Mesothelial cell of epicardium (in vitro differentiated cells): Measurements from ENCODE around the gene BDH2. TPM values are rescaled to one million over a fixed set of nuclear protein-coding genes. Genes with fewer than 3 reads are reported as not detected.

Experiments
- DNase-seq, 2 experiments: peaks; one replicate each; pipeline ENCODE4 v3.0.0; 2021; ENCODE audit warnings: low spot score in 2 of 2; ENCODE audit not compliant: unreplicated experiment in 2 of 2
- H3K27ac Mint-ChIP-seq: 2 replicates; pipeline ENCODE4 v1.8.0; 2021; ENCODE audit warnings: mixed read lengths
- H3K27me3 Mint-ChIP-seq: 2 replicates; pipeline ENCODE4 v1.8.0; 2021; ENCODE audit warnings: low read depth, mixed read lengths
- H3K36me3 Mint-ChIP-seq: 2 replicates; pipeline ENCODE4 v1.8.0; 2021; ENCODE audit warnings: mixed read lengths
- H3K4me1 Mint-ChIP-seq: 2 replicates; pipeline ENCODE4 v1.8.0; 2021; ENCODE audit warnings: mixed read lengths
- H3K4me3 Mint-ChIP-seq: 2 replicates; pipeline ENCODE4 v1.8.0; 2021; ENCODE audit warnings: mild to moderate bottlenecking, moderate library complexity, mixed read lengths
- H3K9me3 Mint-ChIP-seq: 2 replicates; pipeline ENCODE4 v1.8.0; 2021; ENCODE audit warnings: mixed read lengths
- total RNA-seq: library from RNA; stranded (reverse); gene quantifications from 3 replicates; pipeline ENCODE4 v1.2.1, GENCODE V29; 2021
- TF ChIP-seq, protein P1 (sequence below): fragments of 200-600 bp; sonication (generic); IDR thresholded peaks from one replicate; pipeline ENCODE4 v1.5.0; 2021; ENCODE audit warnings: antibody characterized with exemption; ENCODE audit not compliant: unreplicated experiment

Gene BDH2
- total RNA-seq, 1 donor from 2014 or later: 102 TPM

DNA sequence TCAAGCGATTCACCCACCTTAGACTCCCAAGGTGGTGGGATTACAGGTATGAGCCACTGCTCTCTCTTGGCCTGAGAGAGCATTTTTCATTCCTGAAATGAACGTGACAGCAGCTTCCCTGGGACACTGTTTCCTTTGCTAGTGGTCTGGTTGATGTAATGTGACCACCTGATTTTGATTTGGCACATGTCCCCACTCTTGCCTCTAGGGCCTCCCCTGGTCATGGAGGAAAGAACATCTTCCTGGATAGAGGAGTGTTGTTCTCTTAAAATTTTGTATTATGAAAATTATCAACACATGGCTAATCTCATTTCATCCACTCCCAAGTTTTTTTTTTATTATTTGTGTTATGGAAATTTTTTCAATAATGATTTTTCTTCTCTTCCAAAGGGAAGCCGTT lies 46.9 kb downstream of the BDH2 start:
- H3K4me1 Mint-ChIP-seq: no peaks in the 10 kb centered on the region
- peaks cover 5% of the 10 kb centered on the region for H3K36me3 Mint-ChIP-seq
- H3K27me3 Mint-ChIP-seq: no peaks in the 10 kb centered on the region
- no peak for DNase-seq
- H3K4me3 Mint-ChIP-seq: no peak overlapping the region
- H3K27ac Mint-ChIP-seq: no peak overlapping the region
- TF ChIP-seq, protein P1, sequence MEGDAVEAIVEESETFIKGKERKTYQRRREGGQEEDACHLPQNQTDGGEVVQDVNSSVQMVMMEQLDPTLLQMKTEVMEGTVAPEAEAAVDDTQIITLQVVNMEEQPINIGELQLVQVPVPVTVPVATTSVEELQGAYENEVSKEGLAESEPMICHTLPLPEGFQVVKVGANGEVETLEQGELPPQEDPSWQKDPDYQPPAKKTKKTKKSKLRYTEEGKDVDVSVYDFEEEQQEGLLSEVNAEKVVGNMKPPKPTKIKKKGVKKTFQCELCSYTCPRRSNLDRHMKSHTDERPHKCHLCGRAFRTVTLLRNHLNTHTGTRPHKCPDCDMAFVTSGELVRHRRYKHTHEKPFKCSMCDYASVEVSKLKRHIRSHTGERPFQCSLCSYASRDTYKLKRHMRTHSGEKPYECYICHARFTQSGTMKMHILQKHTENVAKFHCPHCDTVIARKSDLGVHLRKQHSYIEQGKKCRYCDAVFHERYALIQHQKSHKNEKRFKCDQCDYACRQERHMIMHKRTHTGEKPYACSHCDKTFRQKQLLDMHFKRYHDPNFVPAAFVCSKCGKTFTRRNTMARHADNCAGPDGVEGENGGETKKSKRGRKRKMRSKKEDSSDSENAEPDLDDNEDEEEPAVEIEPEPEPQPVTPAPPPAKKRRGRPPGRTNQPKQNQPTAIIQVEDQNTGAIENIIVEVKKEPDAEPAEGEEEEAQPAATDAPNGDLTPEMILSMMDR: no peak
- no peaks in the 10 kb centered on the region for H3K9me3 Mint-ChIP-seq

DNA sequence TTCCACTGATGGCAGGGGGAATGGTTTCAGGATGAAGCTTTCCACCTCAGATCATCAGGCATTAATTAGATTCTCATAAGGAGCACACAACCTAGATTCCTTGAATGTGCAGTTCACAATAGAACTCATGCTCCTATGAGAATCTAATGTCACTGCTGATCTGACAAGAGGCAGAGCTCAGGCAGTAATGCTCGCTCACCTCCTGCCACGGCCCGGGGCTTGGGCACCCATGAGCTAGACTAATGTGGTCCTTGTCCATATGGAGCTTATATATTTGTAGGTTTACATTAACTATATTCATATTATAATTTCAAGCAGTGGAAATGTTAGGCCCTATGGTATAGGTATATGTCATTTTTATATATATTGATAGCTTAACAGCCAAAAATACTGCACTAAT lies 47.5 kb downstream of the BDH2 start:
- Mint-ChIP-seq H3K27ac (no peak overlapping the region), H3K4me3 (no peak overlapping the region)

GRCh38 chr4:103050736-103051436 lies 48.7 kb downstream of the BDH2 start:
- TF ChIP-seq, protein P1: no peak
- Mint-ChIP-seq H3K4me3 (no peak overlapping the region), H3K27me3 (no peaks in the 10 kb centered on the region), H3K4me1 (peaks cover under 1% of the 10 kb centered on the region), H3K9me3 (no peaks in the 10 kb centered on the region), H3K36me3 (peaks cover 8% of the 10 kb centered on the region), H3K27ac (no peak overlapping the region)
- DNase-seq: no peak

More for the DNA sequence above, 47.5 kb downstream of the BDH2 start:
- Mint-ChIP-seq H3K4me1 (no peaks in the 10 kb centered on the region), H3K27me3 (no peaks in the 10 kb centered on the region), H3K9me3 (no peaks in the 10 kb centered on the region), H3K36me3 (peaks cover 7% of the 10 kb centered on the region)
- TF ChIP-seq, protein P1: no peak
- DNase-seq: no peak

DNA sequence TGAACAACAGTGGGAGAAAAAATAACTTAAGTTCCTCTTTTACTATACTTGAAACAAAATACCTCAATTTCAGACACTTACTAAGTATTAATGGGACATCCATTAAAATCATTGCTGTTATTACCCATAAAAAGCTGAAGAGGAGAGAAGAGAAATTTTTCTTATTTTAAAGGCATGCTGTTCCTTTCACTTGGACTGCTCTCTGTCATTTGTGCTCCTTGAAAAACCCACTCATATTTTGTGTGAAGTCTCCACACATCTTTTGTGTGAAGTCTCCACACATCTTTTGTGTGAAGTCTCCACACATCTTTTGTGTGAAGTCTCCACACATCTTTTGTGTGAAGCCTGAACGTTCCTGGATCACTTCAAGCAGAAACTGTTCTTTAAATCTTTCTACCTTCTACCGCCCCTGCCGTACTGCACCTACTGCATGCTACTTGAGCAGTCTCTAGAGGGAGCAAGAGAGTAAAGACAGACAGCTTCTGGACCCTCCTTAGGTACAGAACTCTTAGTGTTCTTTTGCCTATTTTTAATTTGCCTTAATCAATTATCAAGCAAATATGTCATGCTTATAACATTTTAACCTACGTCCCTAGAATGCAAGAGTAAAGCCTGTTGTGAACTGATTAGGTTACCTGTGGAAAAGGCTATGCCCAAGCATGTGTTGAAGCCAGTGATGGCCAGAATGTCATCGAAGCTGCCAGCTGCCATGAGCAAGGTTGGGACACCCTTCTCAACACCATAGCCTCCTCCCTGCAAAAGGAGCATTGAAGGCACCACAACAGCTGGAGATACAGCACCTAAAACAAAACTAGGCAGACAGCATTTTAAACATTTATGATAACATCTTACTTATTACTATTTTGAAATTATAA lies 53.0 kb downstream of the BDH2 start:
- TF ChIP-seq, protein P1: no peak
- Mint-ChIP-seq H3K9me3 (no peaks in the 10 kb centered on the region), H3K27me3 (no peaks in the 10 kb centered on the region), H3K36me3 (peaks cover 7% of the 10 kb centered on the region), H3K4me1 (peaks cover 2% of the 10 kb centered on the region), H3K4me3 (no peak overlapping the region), H3K27ac (no peak overlapping the region)
- no peak for DNase-seq

DNA sequence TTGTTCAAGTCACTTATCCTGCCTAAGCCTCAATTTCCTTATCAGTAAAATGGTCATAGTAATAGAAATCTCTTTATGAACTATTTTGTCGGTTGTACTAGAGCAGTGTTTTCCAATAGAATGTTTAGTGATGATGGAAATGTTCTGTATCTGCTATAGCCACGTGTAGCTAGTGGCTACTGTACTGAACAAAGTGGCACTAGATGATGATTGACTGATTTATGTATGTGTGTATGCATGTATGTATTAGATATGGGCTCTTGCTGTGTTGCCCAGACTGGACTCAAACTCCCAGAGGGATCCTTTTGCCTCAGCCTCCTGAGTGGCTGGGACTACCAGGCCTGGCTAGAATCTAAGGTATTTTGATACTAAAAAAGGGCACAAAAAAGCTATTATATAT lies 55.5 kb downstream of the BDH2 start:
- no peak overlapping the region for H3K27ac Mint-ChIP-seq
- peaks cover 7% of the 10 kb centered on the region for H3K36me3 Mint-ChIP-seq
- TF ChIP-seq, protein P1: no peak

More for the DNA sequence above, 55.5 kb downstream of the BDH2 start:
- H3K27me3 Mint-ChIP-seq: no peaks in the 10 kb centered on the region
- H3K4me1 Mint-ChIP-seq: peaks cover 2% of the 10 kb centered on the region
- no peaks in the 10 kb centered on the region for H3K9me3 Mint-ChIP-seq
- H3K4me3 Mint-ChIP-seq: no peak overlapping the region
- no peak for DNase-seq
